GM18951 (cell line): ENCODE data around the gene FAM83C.

ENCODE experiments used
- POLR2A ChIP-seq: IDR thresholded peaks from 4 replicates; pipeline ENCODE4 v1.6.1; 2011; ENCODE audit warnings: mild to moderate bottlenecking; ENCODE audit not compliant: insufficient read length, insufficient read depth; ENCODE audit errors: extremely low read depth
- in situ Hi-C: fragments of 300-500 bp; cut with MboI; formaldehyde crosslinking; loops from one replicate; pipeline ENCODE4 v1.12.0; 2022; ENCODE audit warnings: low sequenced_read_pairs, mixed read lengths, inconsistent platforms; ENCODE audit not compliant: unreplicated experiment

FAM83C gene

GRCh38 chr20:35281506-35282101 is 10.6 kb downstream of the FAM83C start:
- in situ Hi-C loops, result no loop called here
- TF ChIP-seq POLR2A, result no peak

DNA sequence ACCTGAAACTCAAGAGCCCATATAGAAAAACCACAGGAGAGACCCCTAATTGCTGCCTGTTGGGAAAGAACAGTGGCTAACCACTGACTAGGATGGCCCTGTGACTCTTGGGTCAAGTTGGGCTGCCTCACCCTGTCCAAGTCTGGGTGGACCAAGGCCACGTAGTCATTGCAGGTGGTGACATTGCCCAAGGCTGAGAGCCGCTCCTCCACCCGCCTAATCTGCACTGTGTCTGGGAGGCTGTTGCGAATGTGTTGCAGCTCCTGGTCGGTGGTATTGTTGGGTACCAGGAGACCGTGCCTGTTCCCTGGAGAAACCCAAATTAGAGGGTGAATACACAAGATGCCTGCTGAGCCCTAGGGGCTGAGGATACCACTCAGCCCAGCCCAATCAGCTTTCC is 11.7 kb downstream of the FAM83C start:
- TF ChIP-seq POLR2A, result no peak
- in situ Hi-C loops, result no loop called here

DNA sequence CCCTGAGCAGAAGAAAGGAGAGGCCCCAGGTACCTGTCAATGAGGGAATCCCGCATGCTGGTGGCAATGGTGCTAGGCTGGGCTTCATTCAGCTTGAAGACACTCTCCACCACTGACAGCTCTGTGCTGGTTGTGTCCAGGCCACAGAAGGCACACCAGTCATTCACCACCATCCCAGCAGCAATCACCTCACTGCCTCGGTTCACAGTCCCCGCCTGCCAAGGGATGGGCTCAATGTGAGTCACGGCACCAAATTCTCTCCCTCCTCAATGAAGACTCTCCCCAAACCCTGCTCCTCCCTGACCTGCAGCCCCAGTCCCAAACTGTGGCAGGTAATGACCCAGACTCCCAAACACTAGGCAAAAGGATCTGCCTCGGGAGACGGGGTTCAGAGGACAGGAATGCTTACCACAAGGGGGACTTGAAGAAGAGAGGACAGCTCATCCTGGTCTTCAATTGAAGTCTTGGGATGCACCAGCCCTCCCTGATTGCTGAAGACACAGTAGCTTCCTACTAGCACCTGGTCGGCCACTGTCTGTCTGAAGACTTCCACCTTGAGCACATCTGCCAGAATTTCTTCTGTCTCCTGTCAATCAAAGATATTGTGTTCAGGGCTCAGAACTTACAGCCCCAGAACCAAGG is 12.6 kb downstream of the FAM83C start:
- in situ Hi-C loops, result no loop called here
- no peak for TF ChIP-seq POLR2A

DNA sequence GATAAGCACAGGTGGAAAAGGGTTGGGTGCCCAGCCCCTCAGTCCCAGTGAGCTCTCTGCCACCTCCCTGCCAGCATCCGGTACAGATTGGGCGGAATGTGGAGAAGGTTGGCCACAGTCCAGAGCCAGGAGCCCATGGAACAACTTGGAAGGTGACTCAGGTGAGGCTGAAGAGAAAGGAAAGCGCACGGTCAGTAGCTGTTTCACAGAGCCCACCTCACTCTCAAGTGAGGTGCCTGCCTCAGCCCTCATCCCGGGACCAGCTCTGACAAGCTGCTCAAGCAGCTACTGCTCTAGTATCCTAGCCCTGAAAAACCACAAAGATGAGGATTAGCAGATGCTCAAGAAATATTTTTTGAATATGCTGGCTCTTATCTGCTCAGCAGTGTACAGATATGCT is 13.2 kb downstream of the FAM83C start:
- in situ Hi-C loops, result no loop called here

GRCh38 chr20:35277531-35278395 is 14.5 kb downstream of the FAM83C start, which contains the start of gene MMP24OS:
MMP24OS (minus strand) TSS chr20:35278122; CDS start chr20:35277929, 193 bp downstream.
- in situ Hi-C loops, result no loop called here
- TF ChIP-seq POLR2A, result peak; percentile 84

More for the DNA sequence above, 13.2 kb downstream of the FAM83C start:
- no peak for TF ChIP-seq POLR2A

- no peak for TF ChIP-seq POLR2A
- in situ Hi-C loops, result no loop called here
Measured at GRCh38 chr20:35277127-35277526, 15.1 kb downstream of the FAM83C start.

GRCh38 chr20:35276408-35276807 is 15.8 kb downstream of the FAM83C start:
- in situ Hi-C loops, result no loop called here
- TF ChIP-seq POLR2A, result no peak

DNA sequence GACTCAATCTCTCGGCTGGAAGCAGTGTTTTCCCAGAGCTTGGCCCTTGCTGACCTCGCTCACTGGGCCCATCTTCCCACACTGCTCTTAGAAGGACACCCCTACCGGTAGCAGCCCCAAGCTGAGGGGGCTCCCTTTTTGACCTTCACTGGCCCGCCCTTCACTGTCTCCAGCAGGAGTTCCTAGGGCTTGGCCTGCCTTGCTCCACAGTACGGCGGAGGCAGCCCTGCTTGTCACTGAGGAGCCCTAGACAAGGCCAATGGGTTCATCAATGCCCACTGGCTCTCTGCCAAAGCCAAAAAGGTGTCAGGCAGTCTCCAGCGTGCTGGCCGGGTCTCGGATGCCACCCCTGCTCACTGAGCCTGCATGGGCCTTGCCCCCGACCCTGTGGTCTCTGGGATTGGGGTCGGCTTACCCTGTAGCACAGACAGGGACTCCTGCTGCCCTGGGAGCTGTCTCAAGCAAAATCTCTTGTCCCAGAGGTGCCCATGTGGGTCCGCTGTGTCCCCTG is 16.4 kb downstream of the FAM83C start:
- in situ Hi-C loops, result no loop called here
- TF ChIP-seq POLR2A, result no peak

DNA sequence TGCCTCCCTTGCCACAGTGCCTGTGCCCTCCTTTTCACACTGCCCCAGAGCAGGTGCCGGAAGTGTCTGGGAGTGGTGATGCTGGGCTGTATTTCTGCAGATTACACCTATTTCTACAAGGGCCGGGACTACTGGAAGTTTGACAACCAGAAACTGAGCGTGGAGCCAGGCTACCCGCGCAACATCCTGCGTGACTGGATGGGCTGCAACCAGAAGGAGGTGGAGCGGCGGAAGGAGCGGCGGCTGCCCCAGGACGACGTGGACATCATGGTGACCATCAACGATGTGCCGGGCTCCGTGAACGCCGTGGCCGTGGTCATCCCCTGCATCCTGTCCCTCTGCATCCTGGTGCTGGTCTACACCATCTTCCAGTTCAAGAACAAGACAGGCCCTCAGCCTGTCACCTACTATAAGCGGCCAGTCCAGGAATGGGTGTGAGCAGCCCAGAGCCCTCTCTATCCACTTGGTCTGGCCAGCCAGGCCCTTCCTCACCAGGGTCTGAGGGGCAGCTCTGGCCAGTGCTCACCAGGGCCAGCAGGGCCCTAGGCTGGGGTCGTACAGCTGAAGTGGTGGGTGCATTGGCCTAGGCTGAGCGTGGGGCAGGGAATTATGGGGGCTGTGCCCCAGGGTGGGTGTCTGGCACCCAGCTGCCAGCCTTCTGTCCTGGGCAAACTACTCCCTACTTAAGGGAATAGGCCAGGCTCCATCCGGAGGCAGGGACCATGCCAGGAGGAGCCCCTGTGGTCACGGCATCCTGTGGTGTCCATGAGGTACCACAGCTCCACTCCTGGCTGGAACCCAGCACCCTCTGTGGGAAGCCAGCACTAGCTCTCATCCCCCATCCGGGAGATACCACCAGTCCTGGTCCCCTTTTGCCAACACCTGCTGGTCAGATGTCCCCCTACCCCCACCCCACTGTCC is 17.8 kb downstream of the FAM83C start:
- in situ Hi-C loops, result no loop called here
- TF ChIP-seq POLR2A, result peak; percentile 18

DNA sequence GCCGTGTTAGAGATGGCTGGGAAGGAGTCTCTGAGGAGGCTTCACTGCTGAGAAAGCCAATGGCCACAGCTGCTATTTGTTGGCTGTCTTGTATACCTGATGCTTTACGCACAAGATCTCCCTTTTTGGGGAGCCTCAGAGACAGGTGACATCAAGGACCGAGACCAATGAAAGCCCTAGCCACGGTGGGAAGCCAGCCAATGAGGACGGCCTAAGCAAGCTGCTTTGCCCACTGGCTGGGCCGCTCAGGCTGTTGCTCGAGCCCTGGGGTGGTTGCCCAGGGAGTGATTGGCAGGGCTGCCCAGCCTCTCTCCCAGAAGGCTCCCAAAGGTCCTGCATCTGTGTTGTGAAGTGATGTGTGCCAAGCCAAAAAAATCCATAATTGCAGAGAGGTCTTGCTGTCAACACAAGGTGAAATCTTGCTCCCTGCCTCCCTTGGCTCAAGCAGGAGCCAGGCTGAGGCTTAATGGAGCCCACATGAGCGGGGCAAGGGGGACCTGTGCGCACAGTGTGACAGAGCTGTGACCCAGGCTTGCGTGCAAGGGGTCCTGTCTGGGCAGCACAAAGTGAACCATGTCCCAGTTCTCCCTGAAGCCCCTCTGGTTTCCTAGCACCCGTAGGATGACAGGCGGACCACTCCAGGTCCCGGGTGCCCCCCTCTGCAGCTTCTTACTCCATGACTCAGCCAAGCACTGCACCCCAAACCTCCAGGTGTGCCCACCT is 18.6 kb downstream of the FAM83C start:
- no peak for TF ChIP-seq POLR2A
- in situ Hi-C loops, result no loop called here

DNA sequence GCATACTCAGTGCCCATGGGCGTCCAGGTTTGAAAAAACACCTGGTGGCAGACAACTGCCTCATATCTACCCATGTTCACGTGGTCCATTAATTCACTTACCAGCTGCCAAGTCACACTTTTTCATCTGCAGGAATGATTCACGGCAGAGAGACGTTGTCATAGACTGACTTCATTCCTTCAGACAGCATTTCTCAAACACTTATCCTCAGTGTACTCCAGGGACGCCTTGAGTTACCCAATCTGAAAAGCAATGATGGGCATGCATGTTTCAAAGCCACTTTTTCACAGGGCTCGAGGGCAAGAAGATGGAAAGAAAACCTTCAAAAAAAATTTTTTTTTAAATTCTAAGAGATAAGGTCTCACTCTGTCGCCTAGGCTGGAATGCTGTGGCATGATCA is 20.3 kb downstream of the FAM83C start:
- no peak for TF ChIP-seq POLR2A
- in situ Hi-C loops, result no loop called here
